WTC11 (cell line): ENCODE measurements around the gene PRPF8. TPM values are rescaled to one million over a fixed set of nuclear protein-coding genes. Genes with fewer than 3 reads are reported as not detected.

ENCODE experiments used
- ATAC-seq: fragments of 200-7000 bp; cut with Tn5 transposase; 2 replicates; pipeline ENCODE4 v1.10.0; 2021; ENCODE audit warnings: mild to moderate bottlenecking, moderate library complexity
- CTCF ChIA-PET: fragments of 300-600 bp; sonication (Branson Sonifier 250); formaldehyde crosslinking; loops from one replicate; lab custom pipeline; 2021; ENCODE audit warnings: antibody characterized with exemption; lab: Charles Lee
- POLR2A ChIA-PET: fragments of 350-600 bp; sonication (Branson Sonifier 250); formaldehyde crosslinking; loops from one replicate; lab custom pipeline; 2021; ENCODE audit warnings: antibody characterized with exemption; lab: Charles Lee
- DNase-seq: peaks from one replicate; pipeline ENCODE4 v3.0.0; 2021; ENCODE audit warnings: low spot score
- H3K27ac Mint-ChIP-seq: 2 replicates; pipeline ENCODE4 v1.8.0; 2021; ENCODE audit warnings: mixed read lengths
- H3K27me3 Mint-ChIP-seq: 2 replicates; pipeline ENCODE4 v1.8.0; 2021; ENCODE audit warnings: low read depth, mild to moderate bottlenecking, moderate library complexity, mixed read lengths
- H3K36me3 Mint-ChIP-seq: 2 replicates; pipeline ENCODE4 v1.8.0; 2021; ENCODE audit warnings: mixed read lengths
- H3K4me1 Mint-ChIP-seq: 2 replicates; pipeline ENCODE4 v1.8.0; 2022; ENCODE audit warnings: mixed read lengths
- H3K4me3 Mint-ChIP-seq: 2 replicates; pipeline ENCODE4 v1.8.0; 2021; ENCODE audit warnings: mild to moderate bottlenecking, moderate library complexity, mixed read lengths
- H3K9me3 Mint-ChIP-seq: 2 replicates; pipeline ENCODE4 v1.8.0; 2021; ENCODE audit warnings: mixed read lengths
- ATF1 ChIP-seq: sonication (generic); formaldehyde crosslinking; IDR thresholded peaks from 2 replicates; pipeline ENCODE4 v1.8.1; 2023; ENCODE audit warnings: mild to moderate bottlenecking, moderate library complexity, missing genetic modification reagents
- ATF2 ChIP-seq: sonication (generic); formaldehyde crosslinking; IDR thresholded peaks from 2 replicates; pipeline ENCODE4 v1.8.1; 2022; ENCODE audit warnings: low read depth, missing genetic modification reagents, borderline replicate concordance
- CREB1 ChIP-seq: sonication (generic); formaldehyde crosslinking; IDR thresholded peaks from 2 replicates; pipeline ENCODE4 v1.8.0; 2023; ENCODE audit warnings: mild to moderate bottlenecking, missing genetic modification reagents
- CREM ChIP-seq: sonication (generic); formaldehyde crosslinking; IDR thresholded peaks from 2 replicates; pipeline ENCODE4 v1.8.1; 2022; ENCODE audit warnings: mild to moderate bottlenecking, missing genetic modification reagents, moderate library complexity
- E2F1 ChIP-seq: sonication (generic); formaldehyde crosslinking; IDR thresholded peaks from 2 replicates; pipeline ENCODE4 v1.8.0; 2022; ENCODE audit warnings: mild to moderate bottlenecking, missing genetic modification reagents
- E2F5 ChIP-seq: sonication (generic); formaldehyde crosslinking; IDR thresholded peaks from 2 replicates; pipeline ENCODE4 v1.8.1; 2022; ENCODE audit warnings: mild to moderate bottlenecking, moderate library complexity, missing genetic modification reagents
- FOXP4 ChIP-seq: sonication (generic); formaldehyde crosslinking; IDR thresholded peaks from 2 replicates; pipeline ENCODE4 v1.8.0; 2022; ENCODE audit warnings: mild to moderate bottlenecking, missing genetic modification reagents
- HMGXB4 ChIP-seq: sonication (generic); formaldehyde crosslinking; IDR thresholded peaks from 2 replicates; pipeline ENCODE4 v1.8.1; 2023; ENCODE audit warnings: mild to moderate bottlenecking, moderate library complexity, missing genetic modification reagents
- IRF2 ChIP-seq: sonication (generic); formaldehyde crosslinking; IDR thresholded peaks from 2 replicates; pipeline ENCODE4 v1.8.0; 2022; ENCODE audit warnings: low read depth, missing genetic modification reagents, borderline replicate concordance
- JUN ChIP-seq: sonication (generic); formaldehyde crosslinking; IDR thresholded peaks from 2 replicates; pipeline ENCODE4 v1.8.0; 2023; ENCODE audit warnings: mild to moderate bottlenecking, missing genetic modification reagents
- RELA ChIP-seq: sonication (generic); formaldehyde crosslinking; IDR thresholded peaks from 2 replicates; pipeline ENCODE4 v1.8.1; 2022; ENCODE audit warnings: missing genetic modification reagents, mild to moderate bottlenecking, borderline replicate concordance
- SMAD3 ChIP-seq: sonication (generic); formaldehyde crosslinking; IDR thresholded peaks from 2 replicates; pipeline ENCODE4 v1.8.0; 2022; ENCODE audit warnings: missing genetic modification reagents, mild to moderate bottlenecking, borderline replicate concordance
- SMAD4 ChIP-seq: sonication (generic); formaldehyde crosslinking; IDR thresholded peaks from 2 replicates; pipeline ENCODE4 v1.8.0; 2022; ENCODE audit warnings: mild to moderate bottlenecking, missing genetic modification reagents
- TCF7 ChIP-seq: sonication (generic); formaldehyde crosslinking; IDR thresholded peaks from 2 replicates; pipeline ENCODE4 v1.8.0; 2022; ENCODE audit warnings: mild to moderate bottlenecking, low read depth, missing genetic modification reagents, moderate library complexity
- TP53 ChIP-seq: sonication (generic); formaldehyde crosslinking; IDR thresholded peaks from 2 replicates; pipeline ENCODE4 v1.8.1; 2023; ENCODE audit warnings: mild to moderate bottlenecking, missing genetic modification reagents
- USF2 ChIP-seq: sonication (generic); formaldehyde crosslinking; IDR thresholded peaks from 2 replicates; pipeline ENCODE4 v1.8.1; 2023; ENCODE audit warnings: mild to moderate bottlenecking, missing genetic modification reagents, moderate library complexity
- ZNF138 ChIP-seq: sonication (generic); formaldehyde crosslinking; conservative IDR thresholded peaks from 2 replicates; pipeline ENCODE4 v1.8.1; 2022; ENCODE audit warnings: mild to moderate bottlenecking, moderate library complexity, missing genetic modification reagents
- ZNF281 ChIP-seq: sonication (generic); formaldehyde crosslinking; IDR thresholded peaks from 2 replicates; pipeline ENCODE4 v1.8.0; 2023; ENCODE audit warnings: mild to moderate bottlenecking, missing genetic modification reagents
- ZNF423 ChIP-seq: fragments of 250-450 bp; sonication (Bioruptor Pico); IDR thresholded peaks from 2 replicates; pipeline ENCODE4 v2.1.2; 2022; ENCODE audit warnings: mild to moderate bottlenecking, moderate library complexity
- ZNF671 ChIP-seq: fragments of 250-450 bp; sonication (Bioruptor Pico); IDR thresholded peaks from 2 replicates; pipeline ENCODE4 v1.8.0; 2021; ENCODE audit warnings: mild to moderate bottlenecking
- ZSCAN18 ChIP-seq: fragments of 250-450 bp; sonication (Bioruptor Pico); IDR thresholded peaks from 2 replicates; pipeline ENCODE4 v2.1.2; 2022; ENCODE audit warnings: mild to moderate bottlenecking, moderate library complexity
- total RNA-seq: library from RNA; stranded (reverse); gene quantifications from 3 replicates; pipeline ENCODE4 v1.2.3, GENCODE V29; 2021

PRPF8 gene
- total RNA-seq, 1 experiment from 2014 or later: 388 TPM

GRCh38 chr17:1638171-1638590 is 46.5 kb downstream of the PRPF8 start:
- Mint-ChIP-seq H3K4me1 (peaks cover 17% of the 10 kb centered on the region), H3K27me3 (no peaks in the 10 kb centered on the region), H3K36me3 (peaks cover 2% of the 10 kb centered on the region), H3K4me3 (no peak overlapping the region), H3K9me3 (no peaks in the 10 kb centered on the region), H3K27ac (no peak overlapping the region; the same call in 1 of the 2 replicates)
- TF ChIP-seq ZNF138 (CRISPR knock-in tag) (no peak), CREB1 (CRISPR knock-in tag) (no peak), E2F5 (CRISPR knock-in tag) (no peak), JUN (CRISPR knock-in tag) (no peak), ZSCAN18 (no peak), SMAD3 (no peak), RELA (CRISPR knock-in tag) (no peak), TCF7 (CRISPR knock-in tag) (no peak), SMAD4 (CRISPR knock-in tag) (no peak), ATF2 (CRISPR knock-in tag) (no peak), ZNF281 (CRISPR knock-in tag) (no peak)
- ChIA-PET POLR2A (no interaction called here), CTCF (interaction anchor here (1.0 to 5.4 kb wide), 4 partner anchors 9 to 105 kb away, joined by 3 to 59 read pairs (median 11); partner anchors contain the start of genes RILP and SLC43A2)
- DNase-seq: no peak
- no peak for ATAC-seq

GRCh38 chr17:1636732-1637285 is 47.9 kb downstream of the PRPF8 start:
- Mint-ChIP-seq H3K9me3 (no peaks in the 10 kb centered on the region), H3K36me3 (peaks cover 2% of the 10 kb centered on the region; the same call in 1 of the 2 replicates), H3K27me3 (peaks cover 2% of the 10 kb centered on the region; the same call in 1 of the 2 replicates)
- TF ChIP-seq HMGXB4 (CRISPR knock-in tag) (no peak), ZNF423 (CRISPR knock-in tag) (no peak), USF2 (no peak), CREM (CRISPR knock-in tag) (no peak), FOXP4 (no peak), E2F1 (CRISPR knock-in tag) (no peak), ZNF671 (CRISPR knock-in tag) (no peak), TP53 (no peak), IRF2 (CRISPR knock-in tag) (no peak), ATF1 (no peak)
- TF ChIP-seq, all 79 proteins: peak for 0
- ChIA-PET POLR2A (no interaction called here), CTCF (interaction anchor here (1.5 to 5.4 kb wide), 3 partner anchors 7 to 63 kb away, joined by 4 to 59 read pairs (median 7); partner anchors contain the start of genes RILP and SLC43A2)
- Mint-ChIP-seq H3K4me1 (peaks cover 17% of the 10 kb centered on the region), H3K27ac (no peak overlapping the region), H3K4me3 (no peak overlapping the region)
- ATAC-seq (no peak), DNase-seq (no peak)
